ENCODE measurements around the gene POU6F2.

DNA sequence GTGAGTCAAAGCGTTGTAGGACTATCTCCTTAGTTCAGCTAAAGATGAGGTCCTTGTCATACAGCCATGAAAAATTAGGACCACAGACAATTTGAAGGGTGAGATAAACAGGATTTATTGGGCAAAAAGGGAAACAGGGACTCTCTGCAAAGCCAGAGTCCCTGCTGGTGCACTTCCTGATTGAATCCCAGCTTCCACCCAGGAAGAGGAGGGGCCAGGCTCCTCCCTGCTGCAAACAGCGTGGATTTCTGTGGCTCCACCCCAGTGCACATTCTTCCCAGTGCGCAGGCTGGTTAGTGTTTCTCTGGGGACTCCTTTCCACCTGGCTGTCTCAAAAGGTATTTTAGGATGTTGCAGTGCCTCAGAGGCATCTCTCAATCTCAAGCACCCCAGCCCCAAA is 423.1 kb downstream of the POU6F2 start:
- TF ChIP-seq, protein P1, sequence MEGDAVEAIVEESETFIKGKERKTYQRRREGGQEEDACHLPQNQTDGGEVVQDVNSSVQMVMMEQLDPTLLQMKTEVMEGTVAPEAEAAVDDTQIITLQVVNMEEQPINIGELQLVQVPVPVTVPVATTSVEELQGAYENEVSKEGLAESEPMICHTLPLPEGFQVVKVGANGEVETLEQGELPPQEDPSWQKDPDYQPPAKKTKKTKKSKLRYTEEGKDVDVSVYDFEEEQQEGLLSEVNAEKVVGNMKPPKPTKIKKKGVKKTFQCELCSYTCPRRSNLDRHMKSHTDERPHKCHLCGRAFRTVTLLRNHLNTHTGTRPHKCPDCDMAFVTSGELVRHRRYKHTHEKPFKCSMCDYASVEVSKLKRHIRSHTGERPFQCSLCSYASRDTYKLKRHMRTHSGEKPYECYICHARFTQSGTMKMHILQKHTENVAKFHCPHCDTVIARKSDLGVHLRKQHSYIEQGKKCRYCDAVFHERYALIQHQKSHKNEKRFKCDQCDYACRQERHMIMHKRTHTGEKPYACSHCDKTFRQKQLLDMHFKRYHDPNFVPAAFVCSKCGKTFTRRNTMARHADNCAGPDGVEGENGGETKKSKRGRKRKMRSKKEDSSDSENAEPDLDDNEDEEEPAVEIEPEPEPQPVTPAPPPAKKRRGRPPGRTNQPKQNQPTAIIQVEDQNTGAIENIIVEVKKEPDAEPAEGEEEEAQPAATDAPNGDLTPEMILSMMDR (conservative IDR thresholded peaks at IDR 0.05; ENCODE audit: low read length) = no peak
- TF ChIP-seq EZH2phosphoT487 (IDR thresholded peaks at IDR 0.05; ENCODE audit: borderline replicate concordance) = no peak

All from Loucy (cell line).